Liver (tissue), 3 donors: Measurements from ENCODE around the gene BLTP2.

Experiments used
- CTCF ChIP-seq: fragments of 150-350 bp; IDR thresholded peaks from 2 replicates; pipeline ENCODE4 v1.5.1; 2017; ENCODE audit warnings: improper control_type of control experiment, low read depth, low read length; ENCODE audit not compliant: missing input control
- GABPA ChIP-seq, 2 donors: IDR thresholded peaks in 1 of 2; conservative IDR thresholded peaks in 1 of 2; 2 replicates each; pipeline ENCODE4 v1.6.1; 2016; ENCODE audit warnings: antibody characterized with exemption in 2 of 2, mild to moderate bottlenecking in 1 of 2, moderate library complexity in 1 of 2
- MAX ChIP-seq: IDR thresholded peaks from 2 replicates; pipeline ENCODE4 v1.6.1; 2016; ENCODE audit warnings: antibody characterized with exemption
- SP1 ChIP-seq: IDR thresholded peaks from 2 replicates; pipeline ENCODE4 v1.6.1; 2018; ENCODE audit warnings: antibody characterized with exemption, mild to moderate bottlenecking
- TAF1 ChIP-seq: conservative IDR thresholded peaks from 2 replicates; pipeline ENCODE4 v1.6.1; 2016; ENCODE audit warnings: antibody characterized with exemption, mild to moderate bottlenecking
- donor health status: healthy.
- donor health status: healthy.

- TF ChIP-seq CTCF (peak; percentile 57), MAX (peak; percentile 34), TAF1 (no peak), SP1 (no peak), GABPA (IDR thresholded peaks at IDR 0.05 in 1 of 2, conservative IDR thresholded peaks at IDR 0.05 in 1 of 2) (peak; percentile 58 to 77)
These were observed 773 bp downstream of the BLTP2 start for GRCh38 chr17:28643983-28644786.
